Measurements from ENCODE around the gene CD300LD.

Gene CD300LD

DNA sequence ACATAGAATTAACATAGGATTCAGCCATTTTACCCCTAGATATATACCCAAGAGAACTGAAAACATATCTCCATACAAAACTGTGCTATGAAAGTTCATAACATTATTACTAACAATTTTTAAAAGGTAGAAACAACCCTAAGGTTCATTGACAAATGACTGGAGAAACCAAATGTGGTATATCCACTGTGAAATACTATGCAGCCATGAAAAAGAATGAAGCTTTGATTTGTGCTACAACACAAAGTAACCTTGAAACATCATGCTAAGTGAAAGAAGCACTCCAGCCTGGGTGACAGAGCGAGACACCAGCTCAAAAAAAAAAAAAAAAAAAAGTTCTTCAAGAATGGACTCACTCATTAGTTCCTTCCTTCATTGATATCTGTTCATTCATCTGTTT is 580 bp downstream of the CD300LD start:
- TF ChIP-seq CTCF (IDR thresholded peaks at IDR 0.05; ENCODE audit: low read depth, low read length, missing control alignments), result no peak
- no peak overlapping the region for H3K4me3 ChIP-seq (ENCODE audit: low read depth, low read length)

DNA sequence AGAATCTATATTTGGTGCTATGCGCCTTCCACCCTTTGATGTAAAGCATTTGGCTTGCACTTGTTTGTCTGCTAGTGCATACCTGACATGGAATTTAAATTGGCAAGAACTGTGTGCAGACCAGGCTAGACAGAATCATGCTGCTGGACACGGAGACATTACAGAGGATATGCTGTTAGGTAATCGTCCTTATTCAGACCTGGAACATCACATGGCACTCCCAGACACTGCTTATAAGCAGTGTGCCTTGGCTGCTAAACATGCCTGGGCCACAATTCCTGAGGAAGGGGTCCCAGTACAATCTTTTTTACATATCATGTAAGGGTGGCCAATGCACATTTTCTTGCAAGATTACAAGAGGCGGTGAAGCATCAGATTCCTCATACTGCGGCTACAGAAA is 6.4 kb downstream of the CD300LD start:
- H3K4me3 ChIP-seq (ENCODE audit: low read depth, low read length), result no peak overlapping the region
- no peak for TF ChIP-seq CTCF (IDR thresholded peaks at IDR 0.05; ENCODE audit: low read depth, low read length, missing control alignments)
- DNase-seq (ENCODE audit: low read depth), result no peak

More for the DNA sequence above, 580 bp downstream of the CD300LD start:
- no peak for DNase-seq (ENCODE audit: low read depth)

- H3K4me3 ChIP-seq (ENCODE audit: low read depth, low read length), result no peak overlapping the region
- no peak for TF ChIP-seq CTCF (IDR thresholded peaks at IDR 0.05; ENCODE audit: low read depth, low read length, missing control alignments)
- DNase-seq (ENCODE audit: low read depth), result no peak
Measured at GRCh38 chr17:74584292-74585060, 7.6 kb downstream of the CD300LD start.

DNA sequence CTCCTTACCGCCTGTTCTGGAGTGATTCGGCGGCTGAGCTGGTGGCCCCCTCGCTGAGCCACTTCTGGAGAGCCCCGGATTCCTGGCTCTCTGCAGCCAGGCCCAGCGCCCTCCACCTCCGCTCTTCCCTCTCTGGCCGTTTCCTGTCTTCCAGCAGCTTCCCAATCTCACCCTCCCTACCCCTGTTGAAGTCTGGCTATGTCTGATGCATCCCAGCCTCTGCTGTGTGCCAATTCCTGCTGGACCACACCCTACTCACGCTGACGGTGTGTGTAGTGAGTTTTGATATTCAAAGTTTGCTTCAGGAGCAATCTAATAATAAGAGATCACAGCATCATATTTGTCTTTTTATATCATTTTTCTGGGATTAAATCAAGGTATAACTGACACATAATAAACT is 9.4 kb downstream of the CD300LD start:
- TF ChIP-seq CTCF (IDR thresholded peaks at IDR 0.05; ENCODE audit: low read depth, low read length, missing control alignments), result no peak

GRCh38 chr17:74579900-74580299 is 12.2 kb downstream of the CD300LD start:
- H3K4me3 ChIP-seq (ENCODE audit: low read depth, low read length), result no peak overlapping the region
- TF ChIP-seq CTCF (IDR thresholded peaks at IDR 0.05; ENCODE audit: low read depth, low read length, missing control alignments), result no peak

More for the DNA sequence above, 9.4 kb downstream of the CD300LD start:
- H3K4me3 ChIP-seq (ENCODE audit: low read depth, low read length), result no peak overlapping the region
- DNase-seq (ENCODE audit: low read depth), result no peak

GRCh38 chr17:74578979-74579378 is 13.1 kb downstream of the CD300LD start:
- no peak for DNase-seq (ENCODE audit: low read depth)
- TF ChIP-seq CTCF (IDR thresholded peaks at IDR 0.05; ENCODE audit: low read depth, low read length, missing control alignments), result no peak
- no peak overlapping the region for H3K4me3 ChIP-seq (ENCODE audit: low read depth, low read length)

More at GRCh38 chr17:74579900-74580299, 12.2 kb downstream of the CD300LD start:
- DNase-seq (ENCODE audit: low read depth), result no peak
